ENCODE results near the gene SLA2.
A peak's percentile ranks its signal among the peaks of the same experiment; 100 is the strongest.
"Not testable (repeated sequence)": the region's sequence is repeated elsewhere in the genome, so short reads cannot be mapped to it uniquely, and the experiment has no call there.

SLA2 gene

DNA sequence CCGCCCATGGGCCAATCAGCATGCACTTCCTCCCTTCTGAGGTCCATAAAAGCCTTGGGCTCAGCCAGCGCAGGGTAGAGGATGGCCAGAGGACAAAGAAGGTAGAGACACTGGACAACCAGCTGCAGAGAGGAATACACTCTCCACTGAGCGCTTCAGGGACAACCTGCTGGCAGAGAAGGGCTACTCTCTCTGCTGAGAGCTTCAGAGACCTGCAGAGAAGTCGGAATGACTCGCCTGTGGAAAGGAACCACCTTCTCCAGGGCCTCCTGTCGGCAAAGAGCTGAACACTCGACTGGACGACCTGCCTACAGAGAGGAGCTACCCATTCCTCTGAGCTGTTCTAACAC, 31.4 kb upstream of the SLA2 start:
- no peaks in the 10 kb centered on the region for H3K79me2 ChIP-seq (ENCODE audit: insufficient read depth, low read length)
- no peak overlapping the region for H3K4me3 ChIP-seq (ENCODE audit: low read depth in 1 of 2, low read length in 2 of 2)
- DNase-seq (no peak), ATAC-seq (ENCODE audit: insufficient read depth, low read depth) (no peak)
- TF ChIP-seq, protein P1, sequence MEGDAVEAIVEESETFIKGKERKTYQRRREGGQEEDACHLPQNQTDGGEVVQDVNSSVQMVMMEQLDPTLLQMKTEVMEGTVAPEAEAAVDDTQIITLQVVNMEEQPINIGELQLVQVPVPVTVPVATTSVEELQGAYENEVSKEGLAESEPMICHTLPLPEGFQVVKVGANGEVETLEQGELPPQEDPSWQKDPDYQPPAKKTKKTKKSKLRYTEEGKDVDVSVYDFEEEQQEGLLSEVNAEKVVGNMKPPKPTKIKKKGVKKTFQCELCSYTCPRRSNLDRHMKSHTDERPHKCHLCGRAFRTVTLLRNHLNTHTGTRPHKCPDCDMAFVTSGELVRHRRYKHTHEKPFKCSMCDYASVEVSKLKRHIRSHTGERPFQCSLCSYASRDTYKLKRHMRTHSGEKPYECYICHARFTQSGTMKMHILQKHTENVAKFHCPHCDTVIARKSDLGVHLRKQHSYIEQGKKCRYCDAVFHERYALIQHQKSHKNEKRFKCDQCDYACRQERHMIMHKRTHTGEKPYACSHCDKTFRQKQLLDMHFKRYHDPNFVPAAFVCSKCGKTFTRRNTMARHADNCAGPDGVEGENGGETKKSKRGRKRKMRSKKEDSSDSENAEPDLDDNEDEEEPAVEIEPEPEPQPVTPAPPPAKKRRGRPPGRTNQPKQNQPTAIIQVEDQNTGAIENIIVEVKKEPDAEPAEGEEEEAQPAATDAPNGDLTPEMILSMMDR (IDR thresholded peaks at IDR 0.05; ENCODE audit: borderline replicate concordance, extremely low read depth, low read length, poor library complexity, severe bottlenecking): no peak
- TF ChIP-seq EZH2 (IDR thresholded peaks at IDR 0.05; ENCODE audit: borderline replicate concordance, low read depth, low read length, severe bottlenecking): no peak
- H3K9me3 ChIP-seq (ENCODE audit: insufficient read depth, low read length, severe bottlenecking): no peaks in the 10 kb centered on the region
- H4K20me1 ChIP-seq (ENCODE audit: insufficient read depth, low read length): no peaks in the 10 kb centered on the region
- H3K27me3 ChIP-seq (ENCODE audit: insufficient read depth, low read length, poor library complexity): no peaks in the 10 kb centered on the region
- no peak overlapping the region for H3K9ac ChIP-seq (ENCODE audit: low read depth, low read length)
- no peak overlapping the region for H3K4me2 ChIP-seq (ENCODE audit: insufficient read depth, low read length)
- peaks cover 30% of the 10 kb centered on the region for H3K36me3 ChIP-seq (ENCODE audit: insufficient read depth, low read length)
- H3K4me1 ChIP-seq (ENCODE audit: insufficient read depth, low read length): no peaks in the 10 kb centered on the region
- no peak overlapping the region for H3K27ac ChIP-seq (ENCODE audit: low read length)
- no peak overlapping the region for H2AFZ ChIP-seq (ENCODE audit: low read depth, low read length)

DNA sequence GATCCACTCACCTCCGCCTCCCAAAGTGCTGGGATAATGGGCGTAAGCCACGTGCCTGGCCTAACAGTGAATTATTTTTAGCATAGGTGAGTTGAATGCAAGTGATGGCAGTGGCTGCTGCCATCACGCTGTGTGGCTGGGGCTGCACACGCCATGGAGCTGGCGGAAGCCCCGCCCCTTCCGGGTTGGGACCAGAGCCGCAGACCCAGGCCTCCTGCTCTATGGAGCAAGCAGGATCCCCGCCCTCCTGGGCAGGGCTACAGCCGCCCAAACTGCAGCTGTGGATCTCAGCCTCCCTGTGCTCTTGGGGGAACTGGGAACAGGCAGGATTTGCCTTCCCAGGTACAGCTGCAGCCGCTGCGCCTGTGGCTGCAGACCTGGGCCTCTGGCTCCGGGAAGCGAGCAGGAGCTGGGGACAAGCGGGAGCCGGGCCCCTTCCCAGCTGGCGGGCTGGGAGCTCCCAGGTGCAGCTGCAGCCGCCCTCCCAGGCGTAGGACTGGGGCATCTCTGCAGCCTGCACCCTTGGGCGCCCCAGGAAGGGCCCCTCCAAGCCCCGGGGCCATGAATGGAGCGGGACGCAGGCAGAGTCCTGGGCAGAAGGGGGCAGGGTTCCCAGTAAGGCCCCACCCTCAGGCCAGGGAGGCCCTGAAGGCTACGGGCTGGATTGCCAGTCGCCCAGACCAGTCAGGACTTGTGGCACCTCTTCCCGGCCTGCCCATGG, 30.9 kb upstream of the SLA2 start:
- Histone ChIP-seq H3K4me1 (ENCODE audit: insufficient read depth, low read length) (no peaks in the 10 kb centered on the region), H3K4me3 (ENCODE audit: low read depth in 1 of 2, low read length in 2 of 2) (no peak overlapping the region), H3K9ac (ENCODE audit: low read depth, low read length) (no peak overlapping the region), H3K27ac (ENCODE audit: low read length) (no peak overlapping the region), H3K27me3 (ENCODE audit: insufficient read depth, low read length, poor library complexity) (no peaks in the 10 kb centered on the region), H4K20me1 (ENCODE audit: insufficient read depth, low read length) (no peaks in the 10 kb centered on the region), H2AFZ (ENCODE audit: low read depth, low read length) (no peak overlapping the region), H3K79me2 (ENCODE audit: insufficient read depth, low read length) (no peaks in the 10 kb centered on the region), H3K9me3 (ENCODE audit: insufficient read depth, low read length, severe bottlenecking) (no peaks in the 10 kb centered on the region), H3K36me3 (ENCODE audit: insufficient read depth, low read length) (peaks cover 26% of the 10 kb centered on the region), H3K4me2 (ENCODE audit: insufficient read depth, low read length) (no peak overlapping the region)
- TF ChIP-seq EZH2 (IDR thresholded peaks at IDR 0.05; ENCODE audit: borderline replicate concordance, low read depth, low read length, severe bottlenecking): no peak
- TF ChIP-seq, protein P1 (IDR thresholded peaks at IDR 0.05; ENCODE audit: borderline replicate concordance, extremely low read depth, low read length, poor library complexity, severe bottlenecking): no peak
- ATAC-seq (ENCODE audit: insufficient read depth, low read depth): 0 out of 3 replicates have a peak, but pooled peaks have one; percentile 22
- no peak for DNase-seq

DNA sequence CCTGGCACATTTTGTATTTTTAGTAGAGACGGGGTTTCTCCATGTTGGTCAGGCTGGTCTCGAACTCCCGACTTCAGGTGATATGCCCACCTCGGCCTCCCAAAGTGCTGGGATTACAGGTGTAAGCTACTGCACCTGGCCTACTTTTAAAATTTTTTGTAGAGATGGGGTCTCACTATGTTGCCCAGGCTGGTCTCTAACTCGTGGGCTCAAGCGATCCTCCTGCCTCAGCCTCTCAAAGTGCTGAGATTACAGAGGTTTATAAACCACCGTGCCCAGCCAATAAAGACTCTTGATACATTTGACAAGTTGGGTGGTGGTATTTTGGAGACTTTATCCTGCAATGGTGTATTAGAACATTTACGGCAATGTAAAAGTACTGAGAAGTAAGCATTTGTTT, 29.5 kb upstream of the SLA2 start:
- H4K20me1 ChIP-seq (ENCODE audit: insufficient read depth, low read length); DNase-seq; H2AFZ ChIP-seq (ENCODE audit: low read depth, low read length); ATAC-seq (ENCODE audit: insufficient read depth, low read depth); H3K27ac ChIP-seq (ENCODE audit: low read length); H3K9ac ChIP-seq (ENCODE audit: low read depth, low read length); H3K79me2 ChIP-seq (ENCODE audit: insufficient read depth, low read length); H3K9me3 ChIP-seq (ENCODE audit: insufficient read depth, low read length, severe bottlenecking); H3K4me2 ChIP-seq (ENCODE audit: insufficient read depth, low read length); H3K4me1 ChIP-seq (ENCODE audit: insufficient read depth, low read length); H3K27me3 ChIP-seq (ENCODE audit: insufficient read depth, low read length, poor library complexity); H3K4me3 ChIP-seq (ENCODE audit: low read depth in 1 of 2, low read length in 2 of 2): not testable (repeated sequence)
- peaks cover 24% of the 10 kb centered on the region for H3K36me3 ChIP-seq (ENCODE audit: insufficient read depth, low read length)

DNA sequence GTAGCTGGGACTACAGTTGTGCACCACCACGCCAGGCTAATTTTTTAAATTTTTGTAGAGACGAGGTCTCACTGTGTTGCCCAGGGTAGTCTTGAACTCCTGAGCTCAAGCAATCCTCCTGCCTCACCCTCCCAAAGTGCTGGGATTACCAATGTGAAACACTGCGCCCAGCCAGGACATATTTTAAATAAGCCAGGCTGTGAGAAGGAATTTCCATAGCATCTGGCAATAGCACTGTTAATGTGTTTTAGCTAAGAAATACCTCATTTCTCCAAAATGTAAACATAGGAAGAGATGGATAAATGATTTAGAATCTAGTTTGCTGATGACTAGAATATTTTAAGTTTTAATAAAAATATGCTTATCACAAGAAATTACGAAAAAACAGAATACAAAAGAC, 27.0 kb upstream of the SLA2 start:
- Histone ChIP-seq H3K27ac (ENCODE audit: low read length) (no peak overlapping the region), H2AFZ (ENCODE audit: low read depth, low read length) (no peak overlapping the region), H3K4me2 (ENCODE audit: insufficient read depth, low read length) (no peak overlapping the region), H3K79me2 (ENCODE audit: insufficient read depth, low read length) (no peaks in the 10 kb centered on the region), H3K9ac (ENCODE audit: low read depth, low read length) (no peak overlapping the region), H3K36me3 (ENCODE audit: insufficient read depth, low read length) (peaks cover 19% of the 10 kb centered on the region), H3K27me3 (ENCODE audit: insufficient read depth, low read length, poor library complexity) (no peaks in the 10 kb centered on the region), H3K4me1 (ENCODE audit: insufficient read depth, low read length) (no peaks in the 10 kb centered on the region), H3K4me3 (ENCODE audit: low read depth in 1 of 2, low read length in 2 of 2) (no peak overlapping the region), H4K20me1 (ENCODE audit: insufficient read depth, low read length) (no peaks in the 10 kb centered on the region), H3K9me3 (ENCODE audit: insufficient read depth, low read length, severe bottlenecking) (no peaks in the 10 kb centered on the region)
- ATAC-seq (ENCODE audit: insufficient read depth, low read depth) (no peak), DNase-seq (no peak)
- TF ChIP-seq, protein P1 (IDR thresholded peaks at IDR 0.05; ENCODE audit: borderline replicate concordance, extremely low read depth, low read length, poor library complexity, severe bottlenecking): no peak
- TF ChIP-seq EZH2 (IDR thresholded peaks at IDR 0.05; ENCODE audit: borderline replicate concordance, low read depth, low read length, severe bottlenecking): no peak

Data from DND-41 (cell line).